Activated T-cell treated with anti-CD3 and anti-CD28 coated beads, Interleukin-2, amount 50 U/mL, for 4 hours (primary cell): Measurements from ENCODE around the gene RABAC1. TPM values are rescaled to one million over a fixed set of nuclear protein-coding genes. Genes with fewer than 3 reads are reported as not detected.
A peak's percentile ranks its signal among the peaks of the same experiment; 100 is the strongest.
"Not testable (repeated sequence)": the region's sequence is repeated elsewhere in the genome, so short reads cannot be mapped to it uniquely, and the experiment has no call there.

Experiments
- ATAC-seq, 2 donors: fragments of 200-7000 bp; cut with Tn5 transposase; one replicate each; pipeline ENCODE4 v1.10.0; 2021
- DNase-seq: peaks from one replicate; pipeline ENCODE4 v3.0.0-alpha.2; 2020
- H3K27me3 Mint-ChIP-seq: one replicate; pipeline ENCODE4 v1.8.0; 2021; ENCODE audit warnings: low read depth, mixed read lengths
- H3K36me3 Mint-ChIP-seq: one replicate; pipeline ENCODE4 v1.8.0; 2022; ENCODE audit warnings: mixed read lengths; ENCODE audit not compliant: insufficient read depth
- H3K4me1 Mint-ChIP-seq: one replicate; pipeline ENCODE4 v1.8.0; 2021; ENCODE audit warnings: low read depth, mixed read lengths
- H3K4me3 Mint-ChIP-seq: one replicate; pipeline ENCODE4 v1.8.0; 2021; ENCODE audit warnings: mild to moderate bottlenecking, moderate library complexity, mixed read lengths
- H3K9me3 Mint-ChIP-seq: one replicate; pipeline ENCODE4 v1.8.0; 2021; ENCODE audit warnings: mixed read lengths
- total RNA-seq, 3 donors: library from RNA; stranded (reverse); gene quantifications; one replicate each; pipeline ENCODE4 v1.2.1, GENCODE V29; 2021

RABAC1 gene
- total RNA-seq, 3 donors from 2014 or later, result 63.1 to 82.1 (median 70.4) TPM

- DNase-seq (peak; percentile 26), ATAC-seq (peak; percentile 9 to 15)
- Mint-ChIP-seq H3K9me3 (no peaks in the 10 kb centered on the region), H3K36me3 (no peaks in the 10 kb centered on the region), H3K4me1 (peaks cover 35% of the 10 kb centered on the region), H3K27me3 (peaks cover 43% of the 10 kb centered on the region), H3K4me3 (peak overlapping the region; percentile 40)
Observed at GRCh38 chr19:41994521-41994971, 35.4 kb upstream of the RABAC1 start.

- Mint-ChIP-seq H3K9me3 (no peaks in the 10 kb centered on the region), H3K27me3 (peaks cover 39% of the 10 kb centered on the region), H3K4me3 (peak within 1 kb of the TSS; percentile 82), H3K36me3 (no peaks in the 10 kb centered on the region), H3K4me1 (peaks cover 32% of the 10 kb centered on the region)
- DNase-seq (peak; percentile 45), ATAC-seq (peak; percentile 82 to 84)
Observed at GRCh38 chr19:41993612-41994483, 34.7 kb upstream of the RABAC1 start, which contains the start of gene ATP1A3. TSS of gene ATP1A3 (minus strand) at chr19:41994230. CDS start at chr19:41994076, 154 bp downstream.

- Mint-ChIP-seq H3K4me1 (peaks cover 24% of the 10 kb centered on the region), H3K4me3 (peak overlapping the region; percentile 6), H3K27me3 (peaks cover 27% of the 10 kb centered on the region)
- not testable (repeated sequence) for H3K36me3 Mint-ChIP-seq, H3K9me3 Mint-ChIP-seq, DNase-seq, ATAC-seq
Observed at GRCh38 chr19:41991925-41992569, 32.9 kb upstream of the RABAC1 start.

- H3K4me3 Mint-ChIP-seq, result no peak overlapping the region
- peaks cover 17% of the 10 kb centered on the region for H3K27me3 Mint-ChIP-seq
Observed at GRCh38 chr19:41991025-41991424, 31.9 kb upstream of the RABAC1 start.

GRCh38 chr19:41990615-41991014 is 31.5 kb upstream of the RABAC1 start:
- peaks cover 15% of the 10 kb centered on the region for H3K27me3 Mint-ChIP-seq
- no peaks in the 10 kb centered on the region for H3K36me3 Mint-ChIP-seq
- H3K9me3 Mint-ChIP-seq, result no peaks in the 10 kb centered on the region
- peaks cover 17% of the 10 kb centered on the region for H3K4me1 Mint-ChIP-seq
- H3K4me3 Mint-ChIP-seq, result no peak overlapping the region
- DNase-seq (no peak), ATAC-seq (no peak)

More at GRCh38 chr19:41991025-41991424, 31.9 kb upstream of the RABAC1 start:
- peaks cover 17% of the 10 kb centered on the region for H3K4me1 Mint-ChIP-seq
- ATAC-seq (no peak), DNase-seq (no peak)
- no peaks in the 10 kb centered on the region for H3K9me3 Mint-ChIP-seq
- H3K36me3 Mint-ChIP-seq, result no peaks in the 10 kb centered on the region

- Mint-ChIP-seq H3K9me3 (no peaks in the 10 kb centered on the region), H3K4me1 (peaks cover 11% of the 10 kb centered on the region), H3K27me3 (peaks cover 9% of the 10 kb centered on the region), H3K4me3 (no peak overlapping the region), H3K36me3 (no peaks in the 10 kb centered on the region)
- DNase-seq (no peak), ATAC-seq (no peak)
Observed at GRCh38 chr19:41990028-41990427, 30.9 kb upstream of the RABAC1 start.

GRCh38 chr19:41988947-41989346 is 29.8 kb upstream of the RABAC1 start:
- DNase-seq (no peak), ATAC-seq (no peak)
- H3K4me1 Mint-ChIP-seq, result peaks cover 7% of the 10 kb centered on the region
- no peaks in the 10 kb centered on the region for H3K36me3 Mint-ChIP-seq
- no peaks in the 10 kb centered on the region for H3K9me3 Mint-ChIP-seq
- peaks cover 3% of the 10 kb centered on the region for H3K27me3 Mint-ChIP-seq
- no peak overlapping the region for H3K4me3 Mint-ChIP-seq

GRCh38 chr19:41987141-41987860 is 28.2 kb upstream of the RABAC1 start:
- no peaks in the 10 kb centered on the region for H3K27me3 Mint-ChIP-seq
- no peaks in the 10 kb centered on the region for H3K36me3 Mint-ChIP-seq
- no peak overlapping the region for H3K4me3 Mint-ChIP-seq
- DNase-seq (no peak), ATAC-seq (no peak)
- H3K4me1 Mint-ChIP-seq, result no peaks in the 10 kb centered on the region
- H3K9me3 Mint-ChIP-seq, result no peaks in the 10 kb centered on the region

GRCh38 chr19:41984961-41985360 is 25.8 kb upstream of the RABAC1 start:
- Mint-ChIP-seq H3K4me3 (no peak overlapping the region), H3K9me3 (no peaks in the 10 kb centered on the region), H3K36me3 (no peaks in the 10 kb centered on the region), H3K27me3 (no peaks in the 10 kb centered on the region), H3K4me1 (no peaks in the 10 kb centered on the region)
- DNase-seq (no peak), ATAC-seq (no peak)

- no peaks in the 10 kb centered on the region for H3K9me3 Mint-ChIP-seq
- H3K4me1 Mint-ChIP-seq, result no peaks in the 10 kb centered on the region
- no peak for DNase-seq
- no peaks in the 10 kb centered on the region for H3K27me3 Mint-ChIP-seq
- H3K36me3 Mint-ChIP-seq, result no peaks in the 10 kb centered on the region
- H3K4me3 Mint-ChIP-seq, result no peak overlapping the region
- ATAC-seq, result no peak
Observed at GRCh38 chr19:41981724-41982123, 22.6 kb upstream of the RABAC1 start.

GRCh38 chr19:41978470-41978869 is 19.3 kb upstream of the RABAC1 start:
- peaks cover 1% of the 10 kb centered on the region for H3K36me3 Mint-ChIP-seq
- no peak overlapping the region for H3K4me3 Mint-ChIP-seq
- DNase-seq (no peak), ATAC-seq (no peak)
- H3K4me1 Mint-ChIP-seq, result no peaks in the 10 kb centered on the region
- no peaks in the 10 kb centered on the region for H3K27me3 Mint-ChIP-seq
- H3K9me3 Mint-ChIP-seq, result no peaks in the 10 kb centered on the region

- Mint-ChIP-seq H3K9me3 (no peaks in the 10 kb centered on the region), H3K4me1 (no peaks in the 10 kb centered on the region), H3K36me3 (peaks cover 1% of the 10 kb centered on the region), H3K4me3 (no peak overlapping the region), H3K27me3 (no peaks in the 10 kb centered on the region)
- ATAC-seq (no peak), DNase-seq (no peak)
Observed at GRCh38 chr19:41977916-41978315, 18.8 kb upstream of the RABAC1 start.

GRCh38 chr19:41974652-41975051 is 15.5 kb upstream of the RABAC1 start:
- no peaks in the 10 kb centered on the region for H3K27me3 Mint-ChIP-seq
- no peaks in the 10 kb centered on the region for H3K4me1 Mint-ChIP-seq
- no peaks in the 10 kb centered on the region for H3K9me3 Mint-ChIP-seq
- DNase-seq, result no peak
- peaks cover 1% of the 10 kb centered on the region for H3K36me3 Mint-ChIP-seq
- ATAC-seq, result no peak
- no peak overlapping the region for H3K4me3 Mint-ChIP-seq

- Mint-ChIP-seq H3K4me3 (no peak overlapping the region), H3K9me3 (no peaks in the 10 kb centered on the region), H3K36me3 (peaks cover 1% of the 10 kb centered on the region), H3K27me3 (no peaks in the 10 kb centered on the region), H3K4me1 (no peaks in the 10 kb centered on the region)
- DNase-seq (no peak), ATAC-seq (no peak)
Observed at GRCh38 chr19:41971363-41971762, 12.2 kb upstream of the RABAC1 start.
